H9 (cell line): ENCODE data around the gene POLR1C. TPM values are rescaled to one million over a fixed set of nuclear protein-coding genes. Genes with fewer than 3 reads are reported as not detected.
"Not testable (repeated sequence)": the region's sequence is repeated elsewhere in the genome, so short reads cannot be mapped to it uniquely, and the experiment has no call there.

ENCODE experiments used
- DNase-seq: peaks from one replicate; pipeline ENCODE4 v3.0.0-alpha.2; 2017
- H2AFZ ChIP-seq: one replicate; pipeline ENCODE4 v1.6.1; 2013; ENCODE audit warnings: mild to moderate bottlenecking, low read length, control low read depth, moderate library complexity
- H2AK5ac ChIP-seq: 2 replicates; pipeline ENCODE4 v1.6.1; 2013; ENCODE audit warnings: low read length, control low read depth, mixed read lengths; ENCODE audit not compliant: insufficient read length
- H2BK120ac ChIP-seq: one replicate; pipeline ENCODE4 v1.6.1; 2013; ENCODE audit warnings: low read depth, mild to moderate bottlenecking, low read length, control low read depth, inconsistent platforms; ENCODE audit not compliant: poor library complexity, severe bottlenecking
- H2BK12ac ChIP-seq: 2 replicates; pipeline ENCODE4 v1.6.1; 2013; ENCODE audit warnings: low read length, control low read depth, mixed read lengths, low read depth; ENCODE audit not compliant: insufficient read length
- H2BK15ac ChIP-seq: 2 replicates; pipeline ENCODE4 v1.6.1; 2013; ENCODE audit warnings: low read depth, low read length, control low read depth
- H2BK20ac ChIP-seq: one replicate; pipeline ENCODE4 v1.6.1; 2013; ENCODE audit warnings: low read depth, mild to moderate bottlenecking, low read length, control low read depth, inconsistent platforms; ENCODE audit not compliant: poor library complexity, severe bottlenecking
- H2BK5ac ChIP-seq: 2 replicates; pipeline ENCODE4 v1.6.1; 2013; ENCODE audit warnings: low read length, control low read depth, mixed read lengths; ENCODE audit not compliant: insufficient read length
- H3K14ac ChIP-seq: 2 replicates; pipeline ENCODE4 v1.6.1; 2013; ENCODE audit warnings: low read length, control low read depth; ENCODE audit not compliant: insufficient read depth
- H3K18ac ChIP-seq: 2 replicates; pipeline ENCODE4 v1.6.1; 2013; ENCODE audit warnings: low read depth, mild to moderate bottlenecking, mixed read lengths, low read length, control low read depth; ENCODE audit not compliant: insufficient read length
- H3K23ac ChIP-seq: 2 replicates; pipeline ENCODE4 v1.6.1; 2013; ENCODE audit warnings: low read length, control low read depth, mixed read lengths, low read depth; ENCODE audit not compliant: insufficient read length
- H3K23me2 ChIP-seq: 2 replicates; pipeline ENCODE4 v1.6.1; 2013; ENCODE audit warnings: low read depth, mild to moderate bottlenecking, mixed read lengths, low read length, control low read depth; ENCODE audit not compliant: insufficient read length, poor library complexity, severe bottlenecking
- H3K27ac ChIP-seq: 2 replicates; pipeline ENCODE4 v1.5.1; 2013; ENCODE audit warnings: low read length, control low read depth, mixed read lengths, low read depth; ENCODE audit not compliant: insufficient read length
- H3K27me3 ChIP-seq: 2 replicates; pipeline ENCODE4 v1.6.1; 2013; ENCODE audit warnings: low read length, control low read depth, inconsistent platforms; ENCODE audit not compliant: insufficient read depth
- H3K4ac ChIP-seq: 2 replicates; pipeline ENCODE4 v1.6.1; 2013; ENCODE audit warnings: low read depth, mild to moderate bottlenecking, control low read depth, inconsistent platforms, low read length, moderate library complexity
- H3K4me1 ChIP-seq: 2 replicates; pipeline ENCODE4 v1.6.1; 2013; ENCODE audit warnings: low read length, control low read depth, inconsistent platforms; ENCODE audit not compliant: insufficient read depth
- H3K4me2 ChIP-seq: 2 replicates; pipeline ENCODE4 v1.6.1; 2013; ENCODE audit warnings: low read length, control low read depth, mixed read lengths; ENCODE audit not compliant: insufficient read length, insufficient read depth
- H3K56ac ChIP-seq: 2 replicates; pipeline ENCODE4 v1.6.1; 2013; ENCODE audit warnings: low read depth, mild to moderate bottlenecking, mixed read lengths, low read length, control low read depth; ENCODE audit not compliant: insufficient read length
- H3K79me1 ChIP-seq: 2 replicates; pipeline ENCODE4 v1.6.1; 2013; ENCODE audit warnings: low read depth, mild to moderate bottlenecking, moderate library complexity, low read length, control low read depth, inconsistent platforms; ENCODE audit not compliant: insufficient read depth, poor library complexity, severe bottlenecking
- H3K79me2 ChIP-seq: 2 replicates; pipeline ENCODE4 v1.6.1; 2013; ENCODE audit warnings: low read length, control low read depth, inconsistent platforms; ENCODE audit not compliant: insufficient read depth
- H3K9ac ChIP-seq: 2 replicates; pipeline ENCODE4 v1.6.1; 2013; ENCODE audit warnings: low read length, control low read depth, mixed read lengths; ENCODE audit not compliant: insufficient read length; ENCODE audit errors: extremely low read depth
- H3K9me3 ChIP-seq: one replicate; pipeline ENCODE4 v1.6.1; 2013; ENCODE audit warnings: low read depth, low read length, inconsistent platforms; ENCODE audit not compliant: control insufficient read depth
- H3T11ph ChIP-seq: one replicate; pipeline ENCODE4 v1.6.1; 2013; ENCODE audit warnings: mild to moderate bottlenecking, low read length, control low read depth, inconsistent platforms
- H4K20me1 ChIP-seq: one replicate; pipeline ENCODE4 v1.6.1; 2013; ENCODE audit not compliant: control insufficient read depth, insufficient read length, insufficient read depth
- H4K5ac ChIP-seq: 2 replicates; pipeline ENCODE4 v1.6.1; 2013; ENCODE audit warnings: low read depth, mild to moderate bottlenecking, mixed read lengths, low read length, control low read depth; ENCODE audit not compliant: insufficient read length
- H4K8ac ChIP-seq: replicated peaks from 2 replicates; pipeline ENCODE4 v1.6.1; 2013; ENCODE audit warnings: low read length, control low read depth, mixed read lengths, low read depth; ENCODE audit not compliant: insufficient read length
- H4K91ac ChIP-seq: 2 replicates; pipeline ENCODE4 v1.6.1; 2013; ENCODE audit warnings: low read depth, mild to moderate bottlenecking, moderate library complexity, mixed read lengths, low read length, control low read depth; ENCODE audit not compliant: insufficient read length
- H3K27ac Mint-ChIP-seq, 3 experiments: 2 replicates in 2 of 3; 3 replicates in 1 of 3; pipeline ENCODE4 v1.8.0; 2020 to 2021; ENCODE audit warnings: mixed read lengths in 3 of 3, mild to moderate bottlenecking in 1 of 3, moderate library complexity in 1 of 3
- H3K27me3 Mint-ChIP-seq: 2 replicates; pipeline ENCODE4 v1.8.0; 2021; ENCODE audit warnings: low read depth, mild to moderate bottlenecking, moderate library complexity, mixed read lengths
- H3K36me3 Mint-ChIP-seq, 3 experiments: 2 replicates in 2 of 3; 3 replicates in 1 of 3; pipeline ENCODE4 v1.8.0; 2020 to 2021; ENCODE audit warnings: low read depth in 3 of 3, mixed read lengths in 3 of 3; ENCODE audit not compliant: insufficient read depth in 1 of 3
- H3K4me1 Mint-ChIP-seq, 2 experiments: 2 replicates each; pipeline ENCODE4 v1.8.0; 2020; ENCODE audit warnings: mixed read lengths in 2 of 2
- H3K4me3 Mint-ChIP-seq, 2 experiments: 2 replicates in 1 of 2; 3 replicates in 1 of 2; pipeline ENCODE4 v1.8.0; 2020 to 2021; ENCODE audit warnings: mild to moderate bottlenecking in 2 of 2, mixed read lengths in 2 of 2, moderate library complexity in 1 of 2
- H3K9me3 Mint-ChIP-seq, 2 experiments: 2 replicates in 1 of 2; 3 replicates in 1 of 2; pipeline ENCODE4 v1.8.0; 2020; ENCODE audit warnings: mild to moderate bottlenecking in 2 of 2, mixed read lengths in 2 of 2, moderate library complexity in 1 of 2
- CTCF ChIP-seq: fragments of 200-600 bp; sonication (generic); conservative IDR thresholded peaks from 3 replicates; pipeline ENCODE4 v1.8.0; 2021; ENCODE audit warnings: antibody characterized with exemption, mild to moderate bottlenecking
- WGBS: extraction: QIAGEN DNeasy Blood & Tissue Kit; methylation state at CpG from one replicate; pipeline ENCODE4 v1.1.7; 2013; ENCODE audit warnings: missing lambda C conversion rate, low lambda C conversion rate, mixed read lengths; ENCODE audit not compliant: insufficient read length; ENCODE audit errors: extremely low coverage; 5-methylcytosine and 5-hydroxymethylcytosine counted together
- long read RNA-seq: library from polyadenylated mRNA; unstranded; transcript quantifications from one replicate; pipeline ENCODE4 v2.0.0, GENCODE V29; 2020
- total RNA-seq: library from RNA; stranded (reverse); gene quantifications from 2 replicates; pipeline ENCODE4 v1.2.1, GENCODE V29; 2021

The POLR1C gene
- 75.8 and 76.6 TPM in 2 replicates for total RNA-seq
- long read RNA-seq, transcript POLR1C-203 (9 exons, 1,355 nt) = major isoform, 100 of 141 reads
- long read RNA-seq, transcript POLR1C-214 (9 exons, 1,334 nt) = minor isoform, 6 of 141 reads
- long read RNA-seq, partial matches to known transcripts = 4 of 141 reads
- long read RNA-seq, other reads (novel, unspliced or antisense) = 27 of 141 reads

GRCh38 chr6:43516697-43517504 lies at the start of gene POLR1C, which contains the start of gene YIPF3:
POLR1C (plus strand) TSS chr6:43517089; CDS start chr6:43517110, 21 bp downstream.
YIPF3 (minus strand) TSS chr6:43516926; CDS start chr6:43516807, 119 bp downstream.
- Histone ChIP-seq H2BK5ac (peak within 1 kb of the TSS; percentile 11), H3T11ph (no peak within 1 kb of the TSS), H4K8ac (peak within 1 kb of the TSS; percentile 20), H3K27ac (no peak within 1 kb of the TSS), H3K9me3 (no peaks in the 10 kb centered on the region), H3K56ac (peak within 1 kb of the TSS; percentile 9), H4K20me1 (no peaks in the 10 kb centered on the region), H3K14ac (peak within 1 kb of the TSS; percentile 94), H2BK120ac (no peak within 1 kb of the TSS), H2BK20ac (no peak within 1 kb of the TSS), H3K79me2 (peaks cover 17% of the 10 kb centered on the region; the same call in 1 of the 2 replicates), H2AK5ac (no peak within 1 kb of the TSS), H3K4ac (no peak within 1 kb of the TSS), H2BK15ac (no peak within 1 kb of the TSS), H4K5ac (no peak within 1 kb of the TSS), H3K79me1 (peaks cover 13% of the 10 kb centered on the region), H3K9ac (peak within 1 kb of the TSS; percentile 99), H3K4me1 (no peaks in the 10 kb centered on the region), H3K18ac (peak within 1 kb of the TSS; percentile 78), H4K91ac (no peak within 1 kb of the TSS), H2BK12ac (no peak within 1 kb of the TSS), H3K23me2 (peaks cover 9% of the 10 kb centered on the region), H3K27me3 (no peaks in the 10 kb centered on the region), H3K23ac (no peak within 1 kb of the TSS), H2AFZ (no peak within 1 kb of the TSS), H3K4me2 (peak within 1 kb of the TSS; percentile 98)
- H3K36me3 Mint-ChIP-seq = peaks cover 39 to 43% (median 42%) of the 10 kb centered on the region in 3 experiments
- no peak within 1 kb of the TSS for H3K4me3 Mint-ChIP-seq
- DNase-seq = peak; percentile 97
- WGBS = no CpG with 5 or more reads among the region's 57 CpGs
- H3K4me1 Mint-ChIP-seq = peaks cover 15 to 19% of the 10 kb centered on the region in 2 experiments
- TF ChIP-seq CTCF = no peak
- no peaks in the 10 kb centered on the region for H3K9me3 Mint-ChIP-seq
- no peaks in the 10 kb centered on the region for H3K27me3 Mint-ChIP-seq
- H3K27ac Mint-ChIP-seq = peak within 1 kb of the TSS in 2 of 3 experiments; percentile 65 to 84; a peak in 2 of 7 replicates

GRCh38 chr6:43467265-43467664 lies 49.6 kb upstream of the POLR1C start:
- H4K8ac ChIP-seq, H4K20me1 ChIP-seq, H3K9me3 ChIP-seq, DNase-seq, H3K79me2 ChIP-seq, H3K14ac ChIP-seq, H3K4ac ChIP-seq, H2AFZ ChIP-seq, H3K56ac ChIP-seq, H3K4me2 ChIP-seq, H2BK5ac ChIP-seq, H3K27ac Mint-ChIP-seq, H3K27ac ChIP-seq, H3K23me2 ChIP-seq, H4K91ac ChIP-seq, H2BK15ac ChIP-seq, H3K23ac ChIP-seq, H3T11ph ChIP-seq, H3K9me3 Mint-ChIP-seq, H2BK12ac ChIP-seq, H2BK20ac ChIP-seq, H3K4me1 ChIP-seq, H3K18ac ChIP-seq, H3K9ac ChIP-seq, H2AK5ac ChIP-seq, H3K27me3 ChIP-seq, H3K4me3 Mint-ChIP-seq, H4K5ac ChIP-seq, H2BK120ac ChIP-seq, H3K79me1 ChIP-seq, H3K36me3 Mint-ChIP-seq: not testable (repeated sequence)
- H3K27me3 Mint-ChIP-seq = peaks cover 11% of the 10 kb centered on the region
- no CpG with 5 or more reads among the region's 5 CpGs for WGBS
- H3K4me1 Mint-ChIP-seq = peaks cover 12 to 17% of the 10 kb centered on the region in 2 experiments
